Cardiac muscle cell (in vitro differentiated cells and primary cell): ENCODE results near the gene CTXN2. TPM values are rescaled to one million over a fixed set of nuclear protein-coding genes. Genes with fewer than 3 reads are reported as not detected.

Source experiments
- DNase-seq, 2 donors: peaks; one replicate each; pipeline versions ENCODE4 v3.0.0 to v3.0.0-alpha.2; 2010 to 2017; ENCODE audit warnings: low read depth in 1 of 2, low spot score in 1 of 2
- H3K27ac ChIP-seq: fragments of 200-600 bp; sonication (generic); 2 replicates; pipeline ENCODE4 v1.5.1; 2016
- H3K27me3 ChIP-seq: fragments of 200-600 bp; sonication (generic); 2 replicates; pipeline ENCODE4 v1.6.0; 2016; ENCODE audit warnings: control low read depth
- H3K36me3 ChIP-seq: fragments of 200-600 bp; sonication (generic); 2 replicates; pipeline ENCODE4 v1.5.1; 2016; ENCODE audit warnings: control low read depth
- H3K4me1 ChIP-seq: fragments of 200-600 bp; sonication (generic); 2 replicates; pipeline ENCODE4 v1.8.1; 2017; ENCODE audit warnings: low read depth, mild to moderate bottlenecking, mixed run types
- H3K4me3 ChIP-seq: fragments of 200-600 bp; sonication (generic); 2 replicates; pipeline ENCODE4 v1.5.1; 2016; ENCODE audit warnings: mild to moderate bottlenecking
- H3K9me3 ChIP-seq: fragments of 200-600 bp; sonication (generic); 2 replicates; pipeline ENCODE4 v1.5.1; 2017; ENCODE audit warnings: low read depth, mild to moderate bottlenecking, control low read depth
- polyA plus RNA-seq: library from polyadenylated mRNA; unstranded; fragments of >200 nt; fragmentation: Nextera tagmentation; extraction: Ambion mirVana; gene quantifications from 2 replicates; pipeline ENCODE4 v1.2.1, GENCODE V29; 2016
- total RNA-seq: library from RNA; depleted of rRNA; stranded (reverse); fragments of >200 nt; gene quantifications from 2 replicates; pipeline ENCODE4 v1.2.3, GENCODE V29; 2016
- TF ChIP-seq, protein P1 (sequence below): IDR thresholded peaks from 2 replicates; pipeline ENCODE4 v1.5.1; 2012; ENCODE audit warnings: low read depth, mild to moderate bottlenecking, low read length

The CTXN2 gene
- total and polyA plus RNA-seq, 2 experiments from 2014 or later, result 0.06 TPM; not detected in 1

DNA sequence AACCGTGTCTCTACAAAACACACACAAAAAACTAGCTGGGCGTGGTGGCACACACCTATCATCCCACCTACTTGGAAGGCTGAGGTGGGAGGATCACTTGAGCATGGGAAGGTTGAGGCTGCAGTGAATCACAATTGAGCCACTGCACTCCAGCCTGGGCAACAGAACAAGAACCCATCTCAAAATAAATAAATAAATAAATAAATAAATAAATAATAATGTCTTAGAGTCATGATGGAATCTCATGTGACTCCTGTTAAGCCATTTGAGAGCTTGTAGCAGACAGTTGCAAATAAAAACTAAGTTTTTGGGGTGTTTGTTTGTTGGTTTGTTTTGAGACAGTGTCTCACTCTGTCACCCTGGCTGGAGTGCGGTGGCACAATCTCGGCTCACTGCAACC lies 47.9 kb downstream of the CTXN2 start:
- no peaks in the 10 kb centered on the region for H3K9me3 ChIP-seq
- H3K4me1 ChIP-seq, result no peaks in the 10 kb centered on the region
- no peaks in the 10 kb centered on the region for H3K36me3 ChIP-seq
- no peak overlapping the region for H3K4me3 ChIP-seq
- no peak for DNase-seq
- H3K27ac ChIP-seq, result no peak overlapping the region
- TF ChIP-seq, protein P1, sequence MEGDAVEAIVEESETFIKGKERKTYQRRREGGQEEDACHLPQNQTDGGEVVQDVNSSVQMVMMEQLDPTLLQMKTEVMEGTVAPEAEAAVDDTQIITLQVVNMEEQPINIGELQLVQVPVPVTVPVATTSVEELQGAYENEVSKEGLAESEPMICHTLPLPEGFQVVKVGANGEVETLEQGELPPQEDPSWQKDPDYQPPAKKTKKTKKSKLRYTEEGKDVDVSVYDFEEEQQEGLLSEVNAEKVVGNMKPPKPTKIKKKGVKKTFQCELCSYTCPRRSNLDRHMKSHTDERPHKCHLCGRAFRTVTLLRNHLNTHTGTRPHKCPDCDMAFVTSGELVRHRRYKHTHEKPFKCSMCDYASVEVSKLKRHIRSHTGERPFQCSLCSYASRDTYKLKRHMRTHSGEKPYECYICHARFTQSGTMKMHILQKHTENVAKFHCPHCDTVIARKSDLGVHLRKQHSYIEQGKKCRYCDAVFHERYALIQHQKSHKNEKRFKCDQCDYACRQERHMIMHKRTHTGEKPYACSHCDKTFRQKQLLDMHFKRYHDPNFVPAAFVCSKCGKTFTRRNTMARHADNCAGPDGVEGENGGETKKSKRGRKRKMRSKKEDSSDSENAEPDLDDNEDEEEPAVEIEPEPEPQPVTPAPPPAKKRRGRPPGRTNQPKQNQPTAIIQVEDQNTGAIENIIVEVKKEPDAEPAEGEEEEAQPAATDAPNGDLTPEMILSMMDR, result no peak
- H3K27me3 ChIP-seq, result no peaks in the 10 kb centered on the region

- TF ChIP-seq, protein P1, result no peak
- H3K36me3 ChIP-seq, result no peaks in the 10 kb centered on the region
- H3K4me3 ChIP-seq, result no peak overlapping the region
- no peak for DNase-seq
- no peak overlapping the region for H3K27ac ChIP-seq
- no peaks in the 10 kb centered on the region for H3K9me3 ChIP-seq
- H3K27me3 ChIP-seq, result no peaks in the 10 kb centered on the region
- H3K4me1 ChIP-seq, result no peaks in the 10 kb centered on the region
These were observed 50.5 kb downstream of the CTXN2 start for GRCh38 chr15:48242015-48242414.

- TF ChIP-seq, protein P1, result no peak
- Histone ChIP-seq H3K27ac (no peak overlapping the region), H3K27me3 (no peaks in the 10 kb centered on the region), H3K36me3 (no peaks in the 10 kb centered on the region), H3K4me3 (no peak overlapping the region), H3K9me3 (no peaks in the 10 kb centered on the region), H3K4me1 (no peaks in the 10 kb centered on the region)
- DNase-seq, result no peak
These were observed 51.1 kb downstream of the CTXN2 start for GRCh38 chr15:48242535-48242934.

DNA sequence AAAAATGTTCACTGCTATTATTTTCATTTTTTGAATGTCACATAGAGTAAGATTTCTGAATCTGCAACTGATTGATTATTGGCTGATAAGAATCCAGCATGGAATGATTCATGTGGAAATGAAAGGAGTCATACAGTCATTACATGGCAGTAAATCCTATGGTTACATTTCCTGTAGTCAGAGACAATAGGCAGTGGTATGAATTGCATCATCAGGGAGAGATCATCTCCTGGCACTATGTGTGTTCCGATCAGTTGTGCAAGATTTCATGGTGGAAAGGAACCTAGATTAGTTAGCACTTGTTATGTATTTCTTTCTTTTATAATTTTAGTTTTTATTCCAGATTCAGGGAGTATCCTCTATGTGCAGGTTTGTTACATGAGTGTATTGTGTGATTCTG lies 53.5 kb downstream of the CTXN2 start:
- H3K36me3 ChIP-seq, result no peaks in the 10 kb centered on the region
- H3K27me3 ChIP-seq, result no peaks in the 10 kb centered on the region
- no peak overlapping the region for H3K4me3 ChIP-seq
- DNase-seq, result peak in 1 of 2 donors; percentile 43
- H3K9me3 ChIP-seq, result no peaks in the 10 kb centered on the region
- no peak overlapping the region for H3K27ac ChIP-seq
- H3K4me1 ChIP-seq, result no peaks in the 10 kb centered on the region
- TF ChIP-seq, protein P1, result no peak

DNA sequence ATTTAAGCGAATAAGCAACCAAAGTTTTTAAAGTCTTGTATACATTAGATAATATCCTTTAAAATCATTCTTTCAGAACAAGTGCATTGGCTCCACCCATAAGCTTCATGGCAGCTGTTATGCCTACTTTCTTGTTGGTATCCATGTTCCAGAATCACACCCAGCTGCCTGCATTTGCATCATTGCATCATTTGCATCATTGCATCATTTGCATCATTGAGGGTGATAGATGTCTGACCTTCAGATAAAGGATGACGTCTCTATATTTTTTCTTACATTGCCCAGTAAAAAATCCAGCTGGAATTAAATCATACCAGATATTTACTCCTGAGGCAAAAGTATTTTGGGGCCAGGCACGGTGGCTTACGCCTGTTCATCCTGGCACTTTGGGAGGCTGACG lies 56.9 kb downstream of the CTXN2 start:
- no peaks in the 10 kb centered on the region for H3K9me3 ChIP-seq
- no peak for DNase-seq
- H3K27ac ChIP-seq, result no peak overlapping the region
- no peaks in the 10 kb centered on the region for H3K4me1 ChIP-seq
- TF ChIP-seq, protein P1, result no peak
- H3K4me3 ChIP-seq, result no peak overlapping the region
- no peaks in the 10 kb centered on the region for H3K36me3 ChIP-seq
- no peaks in the 10 kb centered on the region for H3K27me3 ChIP-seq

DNA sequence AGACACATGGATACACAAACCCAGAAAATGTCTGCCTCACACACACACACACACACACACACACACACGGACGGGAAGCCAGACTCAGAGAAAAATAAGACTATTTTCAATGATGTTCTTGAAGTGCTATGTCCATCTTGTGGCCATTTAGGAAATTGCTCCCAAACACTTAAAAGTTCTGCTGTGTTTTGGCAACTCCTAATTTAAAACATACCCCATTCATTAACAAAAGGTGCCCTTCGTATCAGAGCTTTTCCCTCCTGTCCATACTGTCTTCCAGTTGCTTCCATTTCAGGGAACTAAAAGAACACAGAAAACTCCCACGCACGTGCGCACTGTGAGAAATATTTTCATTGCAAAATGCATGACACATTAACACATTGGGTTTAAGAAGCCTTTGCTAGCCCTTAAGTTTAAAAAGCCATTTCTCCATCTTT lies 59.2 kb downstream of the CTXN2 start:
- Histone ChIP-seq H3K36me3 (no peaks in the 10 kb centered on the region), H3K9me3 (no peaks in the 10 kb centered on the region), H3K4me1 (no peaks in the 10 kb centered on the region), H3K4me3 (no peak overlapping the region), H3K27ac (no peak overlapping the region), H3K27me3 (no peaks in the 10 kb centered on the region)
- peak; percentile 67 to 88 for DNase-seq
- TF ChIP-seq, protein P1, result peak; percentile 66
